Stimulated activated CD8-positive, alpha-beta memory T cell treated with anti-CD3 and anti-CD28 coated beads, Interleukin-4, amount 100 ng/mL, for 4 hours (primary cell): ENCODE measurements around the gene NR4A3.

Source experiments
- DNase-seq, 2 donors: peaks; one replicate each; pipeline ENCODE4 v3.0.0-alpha.2; 2020; ENCODE audit warnings: low read depth in 2 of 2, low spot score in 1 of 2

NR4A3 gene

DNA sequence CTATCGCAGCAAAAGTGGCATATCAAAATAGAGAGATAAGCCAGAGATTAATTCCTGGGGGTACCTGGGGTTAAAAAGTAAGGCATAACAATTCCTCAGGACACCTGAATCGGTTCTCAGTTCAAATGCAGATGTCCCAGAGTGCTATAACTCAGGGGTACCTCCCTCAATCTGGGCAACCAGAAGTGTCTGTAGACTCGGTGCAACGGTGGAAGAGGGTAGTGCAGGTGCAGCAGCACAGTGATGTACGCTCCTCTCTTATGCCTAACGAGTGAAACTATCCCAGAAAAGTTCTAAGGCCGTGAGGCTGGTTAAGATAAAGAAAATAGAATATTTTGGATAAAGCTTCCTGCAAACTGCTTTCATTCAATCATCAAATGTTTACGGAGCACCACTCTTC is 7.9 kb upstream of the NR4A3 start:
- no peak for DNase-seq

DNA sequence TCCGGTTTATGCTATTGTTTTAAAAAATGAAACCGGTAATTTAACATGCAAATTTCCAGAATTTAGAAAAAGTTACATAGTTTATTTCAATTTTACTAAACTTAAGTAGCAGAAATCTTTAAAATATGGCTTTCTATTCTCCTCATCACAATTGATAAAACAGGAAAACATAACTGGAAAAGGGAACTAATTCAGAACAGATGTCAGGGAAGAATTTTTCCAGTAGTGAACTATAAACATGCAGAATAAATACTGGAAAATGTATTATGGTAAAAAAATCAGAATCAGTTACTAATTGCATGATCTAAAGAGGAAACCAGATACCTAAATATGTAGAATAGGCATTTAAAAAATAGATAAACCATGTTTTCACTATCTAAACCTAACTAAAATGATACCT is 7.3 kb upstream of the NR4A3 start:
- no peak for DNase-seq

DNA sequence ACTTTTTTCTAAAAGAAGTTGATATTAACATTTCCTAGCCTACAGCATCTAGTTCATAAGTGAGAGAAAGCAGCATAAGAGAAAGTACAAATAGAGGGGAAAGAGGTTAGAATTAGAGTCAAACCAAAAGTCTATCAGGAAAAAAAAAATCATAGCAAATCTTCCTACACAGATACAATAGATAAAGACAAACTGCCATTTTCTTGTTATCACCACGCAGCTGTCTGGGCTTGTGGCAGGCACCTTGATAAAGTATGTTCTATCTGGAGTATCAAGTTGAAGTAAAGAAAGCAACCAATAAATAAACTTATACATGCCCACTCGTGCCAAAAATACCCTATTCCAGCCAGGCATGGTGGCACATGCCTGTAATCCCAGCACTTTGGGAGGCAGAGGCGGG is 5.3 kb upstream of the NR4A3 start:
- DNase-seq, result no peak

DNA sequence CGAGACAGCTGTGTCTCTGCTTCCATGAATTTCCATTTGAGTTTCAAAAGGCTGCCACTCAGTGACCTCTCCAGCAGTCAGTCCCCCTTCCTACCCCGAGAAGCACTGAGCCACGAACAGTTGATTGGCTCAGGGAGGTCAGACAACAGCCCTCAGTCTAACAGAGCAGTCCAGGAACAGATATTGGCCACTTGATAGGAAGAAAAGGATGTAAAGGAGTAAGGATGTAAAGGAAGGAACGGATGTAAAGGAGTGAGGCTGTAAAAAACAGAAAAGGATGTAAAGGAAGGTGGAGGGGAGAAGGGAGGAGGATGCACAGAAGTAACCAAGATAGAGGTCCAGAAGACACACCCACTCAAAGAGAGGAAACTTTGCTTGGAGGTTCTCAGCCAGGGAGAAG is 3.2 kb upstream of the NR4A3 start:
- no peak for DNase-seq

DNA sequence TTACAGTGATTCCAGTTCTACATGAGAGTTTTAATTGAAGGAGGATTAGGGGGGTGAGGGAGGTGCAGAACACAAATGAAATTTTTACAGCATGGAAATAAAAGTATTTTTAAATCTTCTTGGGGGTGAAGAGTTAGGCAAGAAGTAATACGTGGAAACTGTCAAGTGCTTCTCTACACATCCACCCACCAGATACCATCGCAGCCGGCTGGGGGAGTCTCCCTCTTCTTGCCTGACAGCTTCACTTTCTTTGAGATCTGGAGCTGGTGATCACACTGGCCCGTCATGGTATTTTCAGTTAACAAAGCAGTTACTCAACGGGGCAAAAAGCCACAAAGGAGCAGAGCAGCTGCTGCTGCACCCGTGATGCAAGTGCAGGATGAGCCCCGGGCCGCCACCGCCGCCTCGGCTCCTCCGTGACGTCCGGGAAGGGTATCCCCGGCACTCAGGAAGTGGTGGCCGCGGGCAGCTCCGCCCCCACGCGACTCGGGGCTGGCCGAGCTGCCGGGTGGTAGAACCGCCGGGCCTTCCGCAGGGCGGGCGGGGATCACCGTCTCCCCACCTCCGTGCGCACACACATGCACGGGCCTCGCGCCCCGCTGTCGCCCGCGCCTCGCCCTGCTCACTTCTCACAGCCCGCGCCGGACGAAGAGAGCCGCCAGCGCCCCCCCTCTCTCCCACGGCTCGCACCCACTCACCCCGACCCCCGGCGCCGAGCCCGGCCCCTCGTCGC is 2.4 kb upstream of the NR4A3 start:
- peak; percentile 79 to 92 for DNase-seq

DNA sequence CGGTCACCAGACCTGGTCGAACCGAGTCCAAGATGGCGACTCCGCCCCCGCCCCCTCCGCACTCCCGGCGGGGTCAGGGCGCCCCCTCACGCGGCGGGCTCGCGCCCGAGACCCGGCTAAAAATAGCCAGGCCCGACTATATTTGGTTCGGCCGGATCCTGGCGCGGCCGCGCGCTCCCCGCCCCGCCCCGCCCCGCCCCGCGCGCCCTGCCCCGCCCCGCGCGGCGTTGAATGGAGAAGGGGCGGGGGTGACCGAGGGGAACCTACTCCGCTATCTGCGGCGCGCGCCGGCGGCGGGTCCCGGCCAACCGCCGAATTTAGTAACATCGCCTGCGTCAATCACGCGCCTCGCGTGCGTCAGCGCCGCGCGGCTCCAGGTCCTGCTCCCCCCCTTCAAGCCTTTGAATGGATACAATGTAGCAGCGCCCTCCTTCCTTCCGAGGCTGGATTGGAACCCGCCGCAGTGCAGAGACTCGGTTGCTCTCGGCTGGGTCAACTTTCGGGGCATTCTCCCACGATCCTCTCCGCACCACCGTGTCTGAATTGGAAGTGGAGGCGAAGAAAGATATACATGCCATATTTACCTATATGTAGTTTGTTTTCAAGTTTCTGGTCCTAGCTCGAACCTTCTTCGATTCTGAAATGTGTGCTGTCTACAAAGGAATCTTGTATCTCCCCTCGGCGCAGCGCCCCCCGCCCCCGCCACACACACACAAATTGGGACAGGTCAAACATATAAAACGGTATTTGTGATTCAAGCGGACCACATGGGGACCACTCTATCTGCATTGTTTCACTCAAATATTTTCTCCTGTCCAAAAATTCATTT is 1.6 kb upstream of the NR4A3 start:
- peak; percentile 73 to 85 for DNase-seq

DNA sequence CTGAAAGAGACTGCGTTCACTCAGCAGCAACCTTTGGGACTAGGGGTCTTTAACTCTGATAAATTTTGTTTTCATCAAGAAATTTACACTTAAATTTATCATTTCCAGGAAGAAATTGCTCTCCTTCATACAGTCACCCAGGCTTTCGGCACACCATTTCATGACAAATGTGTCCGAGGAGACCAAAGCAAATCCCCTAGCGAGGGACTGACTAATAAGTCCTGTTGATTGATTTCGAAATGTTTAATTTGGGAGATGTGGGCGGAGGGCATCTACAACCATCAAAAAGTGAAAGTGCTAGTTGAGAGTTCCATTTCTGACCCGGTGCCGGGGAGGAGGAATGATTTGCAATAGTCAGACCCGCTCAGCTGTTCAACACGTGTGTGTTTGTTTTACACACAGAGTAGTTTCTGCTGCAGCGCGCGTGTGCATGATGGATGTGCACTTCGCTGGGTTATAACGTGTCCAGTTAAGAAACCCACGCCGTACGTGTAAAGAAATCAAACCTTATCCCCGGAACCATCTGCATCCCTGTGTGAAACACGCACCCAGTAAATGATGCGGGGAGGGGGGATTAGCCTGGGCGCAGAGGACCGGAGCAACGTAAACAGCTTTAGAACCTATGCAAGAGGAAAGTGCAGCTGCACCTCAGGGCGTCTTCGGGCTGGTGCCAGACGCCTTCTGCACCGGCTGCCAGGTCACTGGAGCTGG is 845 bp upstream of the NR4A3 start:
- peak; percentile 31 to 34 for DNase-seq

DNA sequence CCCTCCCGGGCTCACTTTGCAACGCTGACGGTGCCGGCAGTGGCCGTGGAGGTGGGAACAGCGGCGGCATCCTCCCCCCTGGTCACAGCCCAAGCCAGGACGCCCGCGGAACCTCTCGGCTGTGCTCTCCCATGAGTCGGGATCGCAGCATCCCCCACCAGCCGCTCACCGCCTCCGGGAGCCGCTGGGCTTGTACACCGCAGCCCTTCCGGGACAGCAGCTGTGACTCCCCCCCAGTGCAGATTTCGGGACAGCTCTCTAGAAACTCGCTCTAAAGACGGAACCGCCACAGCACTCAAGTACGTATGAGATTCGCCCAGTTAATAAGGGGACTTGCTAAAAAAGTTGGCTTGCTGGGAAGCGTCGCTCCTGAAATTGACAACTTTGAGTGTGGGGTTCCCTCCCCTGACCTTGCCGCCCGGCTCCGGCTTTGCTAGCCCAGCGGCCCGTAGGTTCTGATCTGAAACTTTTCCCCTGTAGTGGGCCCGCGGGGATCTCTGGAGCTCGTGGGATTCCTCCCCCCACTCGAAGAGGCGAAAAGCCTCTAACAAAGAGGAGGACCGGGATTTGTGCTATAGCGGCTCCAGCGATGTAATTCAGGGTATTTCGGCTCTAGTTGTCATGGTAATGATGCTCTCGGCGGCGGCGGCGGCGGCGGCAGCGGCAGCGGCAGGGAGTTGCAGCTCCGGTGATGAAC is 572 bp downstream of the NR4A3 start:
- DNase-seq, result peak in 1 of 2 donors; percentile 16

DNA sequence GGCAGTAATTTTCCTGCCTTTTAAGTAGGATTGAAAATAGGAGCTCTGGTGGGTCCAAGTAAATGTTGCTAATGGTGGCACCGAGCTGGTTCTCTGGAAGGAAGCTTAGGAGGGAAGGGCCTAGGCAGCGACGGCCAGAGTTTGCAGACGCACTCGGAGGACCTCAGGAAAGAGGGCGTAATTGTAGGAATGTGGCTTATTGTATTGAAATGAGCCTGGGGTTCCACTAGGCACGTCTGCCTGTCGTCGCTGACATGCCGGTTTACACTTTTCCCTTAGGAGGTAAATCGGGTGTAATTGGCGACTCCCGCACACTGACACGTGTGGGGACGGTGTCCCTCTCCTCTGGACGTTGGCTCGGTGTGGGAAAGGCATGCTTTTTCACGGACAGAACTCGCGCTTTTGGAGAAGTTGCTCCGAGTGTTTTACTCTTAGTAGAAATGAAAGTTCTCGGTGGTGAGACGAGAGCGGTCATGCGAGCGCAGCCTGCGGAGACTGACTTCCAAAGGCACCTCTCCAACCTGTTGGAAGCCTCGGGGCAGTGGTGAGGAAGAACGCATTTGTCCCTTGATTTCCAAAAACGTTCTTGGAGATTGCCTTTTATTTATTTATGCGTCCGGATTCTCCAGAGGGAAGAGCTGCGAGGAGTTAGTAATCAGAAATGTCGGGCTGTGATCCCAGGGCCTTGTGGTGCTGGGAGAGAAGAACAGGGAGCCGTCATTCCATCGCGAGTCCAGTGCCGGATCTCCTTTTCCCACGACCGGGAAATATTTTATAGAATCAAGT is 1.3 kb downstream of the NR4A3 start:
- no peak for DNase-seq

DNA sequence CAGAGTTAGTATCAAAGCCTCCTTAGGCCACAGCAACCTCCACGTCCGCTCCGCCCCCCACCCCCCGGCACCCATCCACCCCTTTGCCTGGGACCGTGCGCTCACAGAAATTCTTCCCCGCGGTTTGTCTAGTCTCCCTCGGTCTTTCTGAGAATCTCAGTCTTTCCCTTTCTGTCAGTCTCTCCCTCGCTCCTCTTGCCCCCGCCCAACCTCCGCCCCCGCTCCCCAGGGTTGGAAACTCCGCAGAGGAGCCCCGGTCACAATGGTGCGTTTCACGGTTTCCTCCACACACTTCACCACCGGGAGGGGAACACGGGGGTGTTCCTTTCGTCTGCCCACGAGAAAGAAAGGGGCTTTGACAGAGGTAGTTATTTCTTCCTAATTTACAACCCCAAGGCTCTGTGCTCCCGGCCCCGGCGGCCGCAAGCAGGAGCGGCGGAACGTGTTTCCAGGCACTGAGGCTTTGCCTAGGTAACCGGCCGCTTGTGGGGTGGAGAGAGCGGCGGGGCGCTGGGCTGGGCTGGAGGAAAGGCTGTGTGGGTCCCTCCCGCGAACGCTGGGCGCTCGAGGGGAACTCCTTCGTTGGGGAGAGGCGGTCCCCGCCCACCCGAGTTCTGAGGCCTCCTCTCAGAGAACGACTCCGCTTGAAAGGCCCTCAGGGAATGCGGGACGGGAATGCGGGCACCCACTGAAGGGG is 2.1 kb downstream of the NR4A3 start:
- peak; percentile 79 to 80 for DNase-seq

DNA sequence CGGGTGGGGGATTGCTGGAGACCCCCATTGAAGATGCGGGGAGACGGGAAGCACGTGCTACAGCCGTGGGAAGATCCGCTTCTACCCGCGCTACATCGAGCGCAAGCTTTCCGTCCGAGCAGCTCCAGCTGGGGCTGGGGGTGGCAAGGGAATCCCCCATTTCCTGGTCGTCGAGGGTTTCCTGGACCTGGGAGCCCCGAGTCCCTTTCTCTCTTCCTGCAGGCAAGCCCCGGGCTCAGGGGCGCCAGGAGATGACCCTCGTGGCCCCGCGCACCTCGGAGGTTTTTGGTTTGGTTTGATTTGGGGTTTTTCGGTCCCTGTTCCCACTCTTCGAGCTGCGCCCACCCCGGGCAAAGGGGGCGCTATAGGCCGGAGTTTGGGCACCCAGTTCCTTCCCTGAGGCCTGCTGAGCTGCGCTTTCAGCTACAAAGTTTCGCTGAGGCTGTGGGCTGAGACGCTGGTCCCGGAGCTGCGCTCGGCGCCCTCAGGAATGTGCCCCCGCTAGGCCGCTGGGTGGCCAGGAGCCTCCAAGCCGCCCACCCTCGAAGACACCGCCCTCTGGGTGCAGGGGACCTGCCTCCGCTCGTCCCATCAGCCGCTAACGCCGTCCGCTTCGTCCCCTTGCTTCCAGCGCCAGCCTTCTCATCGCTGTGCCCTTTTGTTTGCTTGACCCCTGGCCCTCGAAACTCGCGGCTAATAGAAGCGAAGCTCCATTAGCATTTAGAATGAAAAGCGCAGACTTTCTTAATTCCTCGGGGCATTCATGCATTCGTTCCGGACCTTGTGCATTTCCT is 2.9 kb downstream of the NR4A3 start:
- DNase-seq, result peak; percentile 40 to 43

DNA sequence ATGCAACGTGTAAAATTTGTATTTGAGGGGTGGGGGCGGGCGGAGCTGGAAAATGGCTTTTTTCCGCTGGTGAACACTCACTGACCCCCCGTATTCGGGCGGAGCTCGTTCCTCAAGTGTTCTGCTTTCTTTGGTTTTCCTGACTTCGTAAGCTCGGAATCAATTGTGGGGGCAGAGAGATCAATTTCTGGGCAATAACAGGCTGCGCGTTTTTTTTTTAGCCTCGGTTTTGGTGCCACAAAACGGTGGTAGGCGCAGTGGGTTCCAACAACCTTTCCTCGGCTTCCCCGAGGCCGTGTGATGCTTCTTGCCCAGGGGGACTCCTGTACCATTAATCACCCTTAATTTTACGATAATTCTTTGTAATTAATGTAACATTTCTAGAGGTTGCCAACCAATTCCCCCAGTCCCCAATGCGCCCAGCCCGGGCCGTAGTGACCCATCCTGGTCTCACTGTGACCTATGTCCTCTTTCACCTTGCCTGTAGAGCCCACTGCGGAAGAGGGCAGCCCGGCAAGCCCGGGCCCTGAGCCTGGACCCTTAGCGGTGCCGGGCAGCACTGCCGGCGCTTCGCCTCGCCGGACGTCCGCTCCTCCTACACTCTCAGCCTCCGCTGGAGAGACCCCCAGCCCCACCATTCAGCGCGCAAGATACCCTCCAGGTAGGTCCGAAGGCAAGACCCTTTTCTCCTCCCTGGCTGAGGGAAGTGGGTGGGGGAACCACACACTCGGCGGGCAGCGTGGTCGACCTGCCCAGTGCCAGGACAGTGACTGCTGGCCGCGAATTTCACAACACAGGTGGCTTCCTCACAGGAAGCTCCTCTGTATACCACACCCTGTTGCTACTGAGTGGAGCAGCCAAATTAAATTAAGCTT is 3.7 kb downstream of the NR4A3 start:
- no peak for DNase-seq

DNA sequence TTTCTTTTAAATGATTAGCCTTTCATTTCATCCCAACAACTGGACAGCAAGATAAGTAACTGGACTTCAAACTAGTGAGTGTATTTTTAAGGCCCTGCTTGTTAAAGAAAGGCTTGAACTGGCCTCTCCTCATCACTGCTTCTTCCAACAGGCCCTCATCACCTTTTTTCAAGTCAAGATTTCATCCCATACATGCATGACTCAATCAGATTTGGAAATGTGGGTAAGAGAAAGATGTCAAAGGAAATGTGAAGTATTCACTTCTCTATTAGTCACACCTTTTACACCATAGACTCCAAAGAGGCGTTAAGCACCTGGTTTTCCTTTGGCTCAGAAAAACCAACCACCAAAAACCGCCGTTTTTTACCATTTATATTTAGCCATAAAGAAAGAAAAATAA is 4.9 kb downstream of the NR4A3 start:
- no peak for DNase-seq

DNA sequence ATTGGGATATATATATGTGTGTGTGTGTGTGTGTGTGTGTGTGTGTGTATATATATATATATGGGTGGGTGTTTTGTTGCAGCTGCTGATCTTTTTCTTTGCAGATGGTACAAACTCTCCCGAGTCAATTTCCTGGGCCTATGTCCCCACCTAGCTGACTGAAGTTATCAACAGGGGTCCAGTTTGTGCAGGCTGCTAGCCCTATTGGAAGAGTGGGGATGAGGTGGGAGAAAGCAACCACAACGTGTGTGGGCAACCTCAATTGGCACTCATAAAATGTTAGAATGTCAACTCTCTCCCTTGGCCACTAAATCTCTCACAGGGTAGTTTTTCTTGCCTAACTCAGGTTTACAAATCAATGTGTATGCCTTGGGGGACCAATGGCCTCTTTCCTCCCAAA is 5.6 kb downstream of the NR4A3 start:
- no peak for DNase-seq

DNA sequence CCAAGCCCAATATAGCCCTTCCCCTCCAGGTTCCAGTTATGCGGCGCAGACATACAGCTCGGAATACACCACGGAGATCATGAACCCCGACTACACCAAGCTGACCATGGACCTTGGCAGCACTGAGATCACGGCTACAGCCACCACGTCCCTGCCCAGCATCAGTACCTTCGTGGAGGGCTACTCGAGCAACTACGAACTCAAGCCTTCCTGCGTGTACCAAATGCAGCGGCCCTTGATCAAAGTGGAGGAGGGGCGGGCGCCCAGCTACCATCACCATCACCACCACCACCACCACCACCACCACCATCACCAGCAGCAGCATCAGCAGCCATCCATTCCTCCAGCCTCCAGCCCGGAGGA is 6.3 kb downstream of the NR4A3 start:
- no peak for DNase-seq

DNA sequence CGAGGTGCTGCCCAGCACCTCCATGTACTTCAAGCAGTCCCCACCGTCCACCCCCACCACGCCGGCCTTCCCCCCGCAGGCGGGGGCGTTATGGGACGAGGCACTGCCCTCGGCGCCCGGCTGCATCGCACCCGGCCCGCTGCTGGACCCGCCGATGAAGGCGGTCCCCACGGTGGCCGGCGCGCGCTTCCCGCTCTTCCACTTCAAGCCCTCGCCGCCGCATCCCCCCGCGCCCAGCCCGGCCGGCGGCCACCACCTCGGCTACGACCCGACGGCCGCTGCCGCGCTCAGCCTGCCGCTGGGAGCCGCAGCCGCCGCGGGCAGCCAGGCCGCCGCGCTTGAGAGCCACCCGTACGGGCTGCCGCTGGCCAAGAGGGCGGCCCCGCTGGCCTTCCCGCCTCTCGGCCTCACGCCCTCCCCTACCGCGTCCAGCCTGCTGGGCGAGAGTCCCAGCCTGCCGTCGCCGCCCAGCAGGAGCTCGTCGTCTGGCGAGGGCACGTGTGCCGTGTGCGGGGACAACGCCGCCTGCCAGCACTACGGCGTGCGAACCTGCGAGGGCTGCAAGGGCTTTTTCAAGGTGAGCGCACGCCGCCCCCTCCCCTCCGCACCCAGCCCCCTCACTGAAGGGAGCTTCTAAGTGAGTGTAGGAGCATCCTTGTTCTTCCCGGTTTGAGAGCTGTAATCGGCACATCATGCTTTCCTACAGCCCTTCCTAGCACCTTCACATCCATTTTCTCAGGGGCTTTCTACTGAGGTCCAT is 6.9 kb downstream of the NR4A3 start:
- DNase-seq, result no peak

DNA sequence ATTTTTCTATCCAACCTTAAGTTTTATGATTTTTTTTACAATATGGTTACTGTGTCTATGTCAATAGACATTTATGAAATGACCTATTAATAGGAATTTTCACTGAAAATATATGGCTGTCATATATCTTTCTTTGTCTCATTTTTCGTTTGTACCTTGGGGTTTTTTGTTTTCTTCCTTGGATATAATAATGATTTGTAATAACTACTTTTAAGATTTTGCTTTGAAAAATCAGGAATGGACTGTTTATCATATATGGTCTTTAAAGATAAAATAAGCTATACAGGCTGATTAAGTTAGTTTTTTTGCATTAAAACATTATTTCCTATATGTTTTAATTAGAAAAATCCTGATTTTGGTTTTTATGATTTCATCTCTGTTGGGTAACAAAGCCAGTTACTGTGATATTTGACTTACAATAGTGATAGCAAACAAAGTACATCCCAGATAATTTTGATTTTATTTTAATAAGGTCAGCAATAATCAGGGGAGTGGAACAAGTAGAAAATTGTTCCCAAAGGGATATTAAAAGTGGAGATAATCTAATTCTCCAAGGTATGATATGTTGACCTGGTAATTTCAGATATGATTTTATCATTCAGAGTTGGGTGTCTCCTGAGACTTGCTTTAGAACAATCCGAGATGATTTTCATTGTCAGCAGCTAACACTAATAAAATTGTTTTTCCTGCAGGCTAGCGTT is 10.3 kb downstream of the NR4A3 start:
- no peak for DNase-seq
